Activated CD4-positive, alpha-beta T cell treated with anti-CD3 and anti-CD28 coated beads, Interleukin-2, amount 10 ng/mL, durations not matched to agents 7 days and 5 days (primary cell): ENCODE results near the gene SCML2. TPM values are rescaled to one million over a fixed set of nuclear protein-coding genes. Genes with fewer than 3 reads are reported as not detected.
"Not testable (repeated sequence)": the region's sequence is repeated elsewhere in the genome, so short reads cannot be mapped to it uniquely, and the experiment has no call there.

Experiments used
- CTCF ChIA-PET: fragments of 350-600 bp; sonication (Branson Sonifier 250); formaldehyde crosslinking; loops from one replicate; lab custom pipeline; 2021; ENCODE audit warnings: antibody characterized with exemption; lab: Charles Lee
- POLR2A ChIA-PET: fragments of 350-600 bp; sonication (Branson Sonifier 250); formaldehyde crosslinking; loops from one replicate; lab custom pipeline; 2021; ENCODE audit warnings: antibody characterized with exemption; lab: Charles Lee
- DNase-seq: peaks from one replicate; pipeline ENCODE4 v3.0.0-alpha.2; 2020
- H3K27ac Mint-ChIP-seq: one replicate; pipeline ENCODE4 v1.8.0; 2021; ENCODE audit warnings: mild to moderate bottlenecking, moderate library complexity, mixed read lengths
- H3K27me3 Mint-ChIP-seq: one replicate; pipeline ENCODE4 v1.8.0; 2021; ENCODE audit warnings: mixed read lengths
- H3K36me3 Mint-ChIP-seq: one replicate; pipeline ENCODE4 v1.8.0; 2021; ENCODE audit warnings: low read depth, mixed read lengths
- H3K4me1 Mint-ChIP-seq: one replicate; pipeline ENCODE4 v1.8.0; 2021; ENCODE audit warnings: mixed read lengths
- H3K4me3 Mint-ChIP-seq: one replicate; pipeline ENCODE4 v1.8.0; 2021; ENCODE audit warnings: mild to moderate bottlenecking, moderate library complexity, mixed read lengths
- H3K9me3 Mint-ChIP-seq: one replicate; pipeline ENCODE4 v1.8.0; 2021; ENCODE audit warnings: mixed read lengths
- total RNA-seq, 2 experiments: library from RNA; stranded (reverse); gene quantifications; one replicate each; pipeline ENCODE4 v1.2.3, GENCODE V29; 2021

Gene SCML2
- total RNA-seq, 2 experiments from 2014 or later: 2.4 to 3.5 TPM

GRCh38 chrX:18309401-18309800 lies 45.1 kb downstream of the SCML2 start:
- ChIA-PET POLR2A (no interaction called here), CTCF (no interaction called here)
- DNase-seq: no peak
- Mint-ChIP-seq H3K36me3 (peaks cover 2% of the 10 kb centered on the region), H3K27ac (no peak overlapping the region), H3K4me3 (no peak overlapping the region), H3K4me1 (no peaks in the 10 kb centered on the region), H3K27me3 (no peaks in the 10 kb centered on the region), H3K9me3 (peaks cover 2% of the 10 kb centered on the region)

GRCh38 chrX:18297251-18297650 lies 57.2 kb downstream of the SCML2 start:
- DNase-seq: no peak
- CTCF ChIA-PET: no interaction called here
- POLR2A ChIA-PET: no interaction called here
- H3K9me3 Mint-ChIP-seq: peaks cover 3% of the 10 kb centered on the region
- H3K4me1 Mint-ChIP-seq: no peaks in the 10 kb centered on the region
- no peak overlapping the region for H3K27ac Mint-ChIP-seq
- H3K4me3 Mint-ChIP-seq: no peak overlapping the region
- no peaks in the 10 kb centered on the region for H3K36me3 Mint-ChIP-seq
- no peaks in the 10 kb centered on the region for H3K27me3 Mint-ChIP-seq

- Mint-ChIP-seq H3K4me3 (no peak overlapping the region), H3K27me3 (no peaks in the 10 kb centered on the region), H3K36me3 (no peaks in the 10 kb centered on the region), H3K9me3 (peaks cover 3% of the 10 kb centered on the region), H3K4me1 (no peaks in the 10 kb centered on the region), H3K27ac (no peak overlapping the region)
- no peak for DNase-seq
- CTCF ChIA-PET: no interaction called here
- POLR2A ChIA-PET: no interaction called here
Measured at GRCh38 chrX:18294893-18295292, 59.6 kb downstream of the SCML2 start.

GRCh38 chrX:18291006-18291545 lies 63.4 kb downstream of the SCML2 start:
- H3K4me1 Mint-ChIP-seq: no peaks in the 10 kb centered on the region
- H3K27me3 Mint-ChIP-seq: no peaks in the 10 kb centered on the region
- H3K36me3 Mint-ChIP-seq: no peaks in the 10 kb centered on the region
- POLR2A ChIA-PET: no interaction called here
- no peak overlapping the region for H3K27ac Mint-ChIP-seq
- DNase-seq: no peak
- CTCF ChIA-PET: no interaction called here
- no peak overlapping the region for H3K4me3 Mint-ChIP-seq
- H3K9me3 Mint-ChIP-seq: peaks cover 3% of the 10 kb centered on the region

GRCh38 chrX:18290200-18290599 lies 64.3 kb downstream of the SCML2 start:
- CTCF ChIA-PET: no interaction called here
- Mint-ChIP-seq H3K36me3 (no peaks in the 10 kb centered on the region), H3K4me3 (no peak overlapping the region), H3K27me3 (no peaks in the 10 kb centered on the region), H3K4me1 (no peaks in the 10 kb centered on the region), H3K27ac (no peak overlapping the region), H3K9me3 (no peaks in the 10 kb centered on the region)
- POLR2A ChIA-PET: no interaction called here
- DNase-seq: no peak

- H3K4me3 Mint-ChIP-seq: no peak overlapping the region
- H3K36me3 Mint-ChIP-seq: no peaks in the 10 kb centered on the region
- ChIA-PET CTCF (no interaction called here), POLR2A (no interaction called here)
- no peak for DNase-seq
- H3K27ac Mint-ChIP-seq: no peak overlapping the region
- H3K27me3 Mint-ChIP-seq: no peaks in the 10 kb centered on the region
- no peaks in the 10 kb centered on the region for H3K4me1 Mint-ChIP-seq
- no peaks in the 10 kb centered on the region for H3K9me3 Mint-ChIP-seq
Measured at GRCh38 chrX:18288716-18289115, 65.8 kb downstream of the SCML2 start.

- Mint-ChIP-seq H3K27me3 (no peaks in the 10 kb centered on the region), H3K27ac (no peak overlapping the region), H3K4me1 (no peaks in the 10 kb centered on the region), H3K36me3 (no peaks in the 10 kb centered on the region), H3K9me3 (no peaks in the 10 kb centered on the region), H3K4me3 (no peak overlapping the region)
- POLR2A ChIA-PET: no interaction called here
- CTCF ChIA-PET: no interaction called here
- DNase-seq: no peak
Measured at GRCh38 chrX:18286322-18286831, 68.1 kb downstream of the SCML2 start.

GRCh38 chrX:18278449-18278848 lies 76.0 kb downstream of the SCML2 start:
- peaks cover 2% of the 10 kb centered on the region for H3K9me3 Mint-ChIP-seq
- no peaks in the 10 kb centered on the region for H3K4me1 Mint-ChIP-seq
- no peak overlapping the region for H3K4me3 Mint-ChIP-seq
- ChIA-PET CTCF (no interaction called here), POLR2A (no interaction called here)
- peaks cover 3% of the 10 kb centered on the region for H3K36me3 Mint-ChIP-seq
- no peak for DNase-seq
- no peaks in the 10 kb centered on the region for H3K27me3 Mint-ChIP-seq
- H3K27ac Mint-ChIP-seq: no peak overlapping the region

- H3K9me3 Mint-ChIP-seq: no peaks in the 10 kb centered on the region
- H3K27ac Mint-ChIP-seq: no peak overlapping the region
- ChIA-PET POLR2A (no interaction called here), CTCF (no interaction called here)
- H3K36me3 Mint-ChIP-seq: peaks cover 3% of the 10 kb centered on the region
- H3K27me3 Mint-ChIP-seq: no peaks in the 10 kb centered on the region
- no peak for DNase-seq
- H3K4me1 Mint-ChIP-seq: no peaks in the 10 kb centered on the region
- H3K4me3 Mint-ChIP-seq: no peak overlapping the region
Measured at GRCh38 chrX:18272222-18272621, 82.3 kb downstream of the SCML2 start.

GRCh38 chrX:18271725-18272124 lies 82.8 kb downstream of the SCML2 start:
- POLR2A ChIA-PET: no interaction called here

GRCh38 chrX:18271309-18271708 lies 83.2 kb downstream of the SCML2 start:
- no peak overlapping the region for H3K27ac Mint-ChIP-seq
- DNase-seq: no peak
- no peaks in the 10 kb centered on the region for H3K27me3 Mint-ChIP-seq
- POLR2A ChIA-PET: no interaction called here
- no peaks in the 10 kb centered on the region for H3K9me3 Mint-ChIP-seq
- peaks cover 3% of the 10 kb centered on the region for H3K36me3 Mint-ChIP-seq
- H3K4me1 Mint-ChIP-seq: no peaks in the 10 kb centered on the region
- H3K4me3 Mint-ChIP-seq: no peak overlapping the region
- CTCF ChIA-PET: no interaction called here

More at GRCh38 chrX:18271725-18272124, 82.8 kb downstream of the SCML2 start:
- Mint-ChIP-seq H3K4me3 (no peak overlapping the region), H3K36me3 (peaks cover 3% of the 10 kb centered on the region), H3K27ac (no peak overlapping the region), H3K27me3 (no peaks in the 10 kb centered on the region), H3K9me3 (no peaks in the 10 kb centered on the region), H3K4me1 (no peaks in the 10 kb centered on the region)
- CTCF ChIA-PET: no interaction called here
- DNase-seq: no peak

GRCh38 chrX:18255059-18255458 lies 99.4 kb downstream of the SCML2 start:
- Mint-ChIP-seq H3K27me3 (no peaks in the 10 kb centered on the region), H3K27ac (no peak overlapping the region), H3K4me1 (no peaks in the 10 kb centered on the region), H3K36me3 (no peaks in the 10 kb centered on the region), H3K9me3 (no peaks in the 10 kb centered on the region), H3K4me3 (no peak overlapping the region)
- no peak for DNase-seq
- CTCF ChIA-PET: no interaction called here
- POLR2A ChIA-PET: no interaction called here

- Mint-ChIP-seq H3K9me3 (no peaks in the 10 kb centered on the region), H3K4me3 (no peak overlapping the region), H3K27me3 (no peaks in the 10 kb centered on the region), H3K36me3 (no peaks in the 10 kb centered on the region), H3K4me1 (no peaks in the 10 kb centered on the region), H3K27ac (no peak overlapping the region)
- POLR2A ChIA-PET: no interaction called here
- no peak for DNase-seq
- CTCF ChIA-PET: no interaction called here
Measured at GRCh38 chrX:18252644-18253359, 101.7 kb downstream of the SCML2 start.

- DNase-seq, H3K4me3 Mint-ChIP-seq, H3K27ac Mint-ChIP-seq, H3K9me3 Mint-ChIP-seq, CTCF ChIA-PET, H3K36me3 Mint-ChIP-seq, H3K4me1 Mint-ChIP-seq, POLR2A ChIA-PET, H3K27me3 Mint-ChIP-seq: not testable (repeated sequence)
Measured at GRCh38 chrX:18229646-18230045, 124.8 kb downstream of the SCML2 start.
